Endodermal cell (in vitro differentiated cells): ENCODE results near the gene OTULIN. TPM values are rescaled to one million over a fixed set of nuclear protein-coding genes. Genes with fewer than 3 reads are reported as not detected.

Experiments used
- DNase-seq: peaks from one replicate; pipeline ENCODE4 v3.0.0-alpha.2; 2017
- H3K27ac ChIP-seq: 2 replicates; pipeline ENCODE4 v1.5.1; 2013; ENCODE audit warnings: mild to moderate bottlenecking, low read depth, low read length, moderate library complexity
- H3K27me3 ChIP-seq: 2 replicates; pipeline ENCODE4 v1.6.1; 2013; ENCODE audit warnings: mild to moderate bottlenecking, low read length, moderate library complexity; ENCODE audit not compliant: insufficient read depth, control insufficient read depth, poor library complexity, severe bottlenecking
- H3K36me3 ChIP-seq: 2 replicates; pipeline ENCODE4 v1.7.0; 2013; ENCODE audit warnings: mild to moderate bottlenecking, low read length, moderate library complexity; ENCODE audit not compliant: control insufficient read depth, insufficient read depth
- H3K4me1 ChIP-seq: one replicate; pipeline ENCODE4 v1.7.0; 2013; ENCODE audit warnings: low read length; ENCODE audit not compliant: control insufficient read depth, insufficient read depth
- H3K4me3 ChIP-seq: 2 replicates; pipeline ENCODE4 v1.5.1; 2013; ENCODE audit warnings: mild to moderate bottlenecking, low read length, moderate library complexity
- H3K9ac ChIP-seq: 2 replicates; pipeline ENCODE4 v1.6.1; 2013; ENCODE audit warnings: mild to moderate bottlenecking, low read length, moderate library complexity; ENCODE audit not compliant: poor library complexity, severe bottlenecking; ENCODE audit errors: extremely low read depth
- H3K9me3 ChIP-seq: 2 replicates; pipeline ENCODE4 v1.6.1; 2013; ENCODE audit warnings: mild to moderate bottlenecking, low read length, moderate library complexity; ENCODE audit not compliant: control insufficient read depth
- H3K27ac Mint-ChIP-seq: 2 replicates; pipeline ENCODE4 v1.8.0; 2020; ENCODE audit warnings: mixed read lengths
- H3K27me3 Mint-ChIP-seq: 2 replicates; pipeline ENCODE4 v1.8.0; 2021; ENCODE audit warnings: mild to moderate bottlenecking, mixed read lengths; ENCODE audit not compliant: insufficient read depth
- H3K36me3 Mint-ChIP-seq: 2 replicates; pipeline ENCODE4 v1.8.0; 2020; ENCODE audit warnings: low read depth, mixed read lengths
- H3K4me1 Mint-ChIP-seq: 2 replicates; pipeline ENCODE4 v1.8.0; 2020; ENCODE audit warnings: mixed read lengths
- H3K4me3 Mint-ChIP-seq: 2 replicates; pipeline ENCODE4 v1.8.0; 2020; ENCODE audit warnings: mild to moderate bottlenecking, moderate library complexity, mixed read lengths
- H3K9me3 Mint-ChIP-seq: 2 replicates; pipeline ENCODE4 v1.8.0; 2020; ENCODE audit warnings: mild to moderate bottlenecking, mixed read lengths
- WGBS, 2 experiments: methylation state at CpG; one replicate each; pipeline versions ENCODE4 v1.1.5 to v1.1.7; 2013; ENCODE audit warnings: missing lambda C conversion rate in 2 of 2, mixed read lengths in 1 of 2; ENCODE audit not compliant: insufficient coverage in 1 of 2, insufficient read length in 1 of 2; 5-methylcytosine and 5-hydroxymethylcytosine counted together
- total RNA-seq, 2 donors: library from RNA; stranded (reverse); fragmentation: NEBNext Ultra II Directional in 1 of 2; extraction: Animal tissue kit (Norgen Biotek cat#: 25700) in 1 of 2; gene quantifications; 2 replicates in 1 of 2; 3 replicates in 1 of 2; pipeline ENCODE4 v1.2.1, GENCODE V29; 2021
- TF ChIP-seq, protein P1 (sequence below): fragments of 200-600 bp; sonication (generic); conservative IDR thresholded peaks from 2 replicates; pipeline ENCODE4 v1.5.0; 2021; ENCODE audit warnings: antibody characterized with exemption, mild to moderate bottlenecking

OTULIN gene
- total RNA-seq, 2 donors from 2014 or later: 36.4 to 43.2 TPM

DNA sequence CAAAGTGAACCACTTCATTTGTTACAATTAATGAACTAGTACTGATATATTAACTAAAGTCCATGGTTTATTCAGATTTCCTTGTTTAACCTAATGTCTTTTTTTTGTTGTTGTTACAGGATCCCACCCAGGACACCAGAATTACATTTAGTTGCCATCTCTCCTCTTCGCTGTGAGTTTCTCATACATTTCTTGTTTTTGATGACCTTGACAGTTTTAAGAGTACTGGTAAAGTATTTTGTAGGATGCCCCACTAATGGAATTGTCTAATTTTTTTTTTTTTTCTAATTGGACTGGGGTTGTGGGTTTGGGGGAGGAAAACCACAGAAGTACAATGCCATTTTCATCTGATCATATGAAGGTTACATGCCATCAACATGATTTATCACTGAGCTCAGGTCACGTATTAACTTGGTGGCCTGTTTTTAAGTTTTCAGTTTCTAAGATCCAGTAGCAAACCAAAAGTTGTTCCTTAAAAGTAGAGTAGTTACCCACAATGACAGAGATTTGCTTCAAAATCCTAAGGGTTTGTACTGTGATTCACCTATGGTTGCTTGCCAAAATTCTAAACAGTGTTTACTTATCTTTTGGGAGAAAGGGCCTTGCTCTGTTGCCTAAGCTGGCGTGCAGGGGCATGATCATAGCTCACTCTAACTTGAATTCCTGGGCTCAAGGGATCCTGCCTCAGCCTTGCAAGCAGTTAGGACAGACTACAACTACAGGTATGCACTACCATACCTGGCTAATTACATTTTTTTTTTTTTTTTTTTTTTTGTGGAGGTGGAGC lies 4.5 kb upstream of the OTULIN start:
- no peaks in the 10 kb centered on the region for H3K36me3 Mint-ChIP-seq
- H3K27ac ChIP-seq: no peak overlapping the region
- 91 to 100% methylated on average over 2 to 3 of the region's 3 CpGs for WGBS, 2 experiments

DNA sequence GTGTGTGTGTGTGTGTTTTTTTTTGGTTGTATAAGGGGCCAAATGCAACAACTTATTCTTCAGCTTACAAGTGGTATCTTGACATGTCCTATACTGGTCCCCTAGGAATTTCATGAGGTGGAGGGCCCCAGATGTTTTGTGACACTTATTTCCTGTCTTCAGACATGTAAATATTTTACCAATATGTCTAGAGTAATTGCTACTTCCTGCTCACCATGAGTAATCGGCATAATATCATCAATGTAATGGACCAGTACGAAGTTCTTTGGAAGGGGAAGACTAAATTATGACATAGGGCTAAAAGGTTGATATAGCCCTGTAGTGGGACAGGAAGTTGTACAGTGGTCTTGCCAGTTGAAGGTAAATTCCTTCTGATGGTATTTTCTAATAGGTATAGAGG lies 3.7 kb upstream of the OTULIN start:
- no peaks in the 10 kb centered on the region for H3K27me3 ChIP-seq
- H3K27ac ChIP-seq: no peak overlapping the region
- Mint-ChIP-seq H3K27me3 (peaks cover 14% of the 10 kb centered on the region), H3K4me1 (peaks cover 9% of the 10 kb centered on the region), H3K36me3 (no peaks in the 10 kb centered on the region), H3K9me3 (no peaks in the 10 kb centered on the region), H3K27ac (no peak overlapping the region), H3K4me3 (no peak overlapping the region)
- H3K4me3 ChIP-seq: no peak overlapping the region
- H3K4me1 ChIP-seq: peaks cover 3% of the 10 kb centered on the region
- H3K9me3 ChIP-seq: no peaks in the 10 kb centered on the region
- 86 to 95% methylated on average over 2 of the region's 2 CpGs for WGBS, 2 experiments
- no peak overlapping the region for H3K9ac ChIP-seq
- H3K36me3 ChIP-seq: no peaks in the 10 kb centered on the region
- TF ChIP-seq, protein P1, sequence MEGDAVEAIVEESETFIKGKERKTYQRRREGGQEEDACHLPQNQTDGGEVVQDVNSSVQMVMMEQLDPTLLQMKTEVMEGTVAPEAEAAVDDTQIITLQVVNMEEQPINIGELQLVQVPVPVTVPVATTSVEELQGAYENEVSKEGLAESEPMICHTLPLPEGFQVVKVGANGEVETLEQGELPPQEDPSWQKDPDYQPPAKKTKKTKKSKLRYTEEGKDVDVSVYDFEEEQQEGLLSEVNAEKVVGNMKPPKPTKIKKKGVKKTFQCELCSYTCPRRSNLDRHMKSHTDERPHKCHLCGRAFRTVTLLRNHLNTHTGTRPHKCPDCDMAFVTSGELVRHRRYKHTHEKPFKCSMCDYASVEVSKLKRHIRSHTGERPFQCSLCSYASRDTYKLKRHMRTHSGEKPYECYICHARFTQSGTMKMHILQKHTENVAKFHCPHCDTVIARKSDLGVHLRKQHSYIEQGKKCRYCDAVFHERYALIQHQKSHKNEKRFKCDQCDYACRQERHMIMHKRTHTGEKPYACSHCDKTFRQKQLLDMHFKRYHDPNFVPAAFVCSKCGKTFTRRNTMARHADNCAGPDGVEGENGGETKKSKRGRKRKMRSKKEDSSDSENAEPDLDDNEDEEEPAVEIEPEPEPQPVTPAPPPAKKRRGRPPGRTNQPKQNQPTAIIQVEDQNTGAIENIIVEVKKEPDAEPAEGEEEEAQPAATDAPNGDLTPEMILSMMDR: no peak
- DNase-seq: no peak

More for the DNA sequence above, 4.5 kb upstream of the OTULIN start:
- Histone ChIP-seq H3K9me3 (no peaks in the 10 kb centered on the region), H3K4me3 (no peak overlapping the region), H3K9ac (no peak overlapping the region), H3K4me1 (no peaks in the 10 kb centered on the region), H3K36me3 (no peaks in the 10 kb centered on the region), H3K27me3 (no peaks in the 10 kb centered on the region)
- Mint-ChIP-seq H3K27ac (no peak overlapping the region), H3K4me3 (no peak overlapping the region), H3K4me1 (peaks cover 4% of the 10 kb centered on the region), H3K9me3 (no peaks in the 10 kb centered on the region), H3K27me3 (peaks cover 11% of the 10 kb centered on the region)
- TF ChIP-seq, protein P1: no peak
- no peak for DNase-seq

DNA sequence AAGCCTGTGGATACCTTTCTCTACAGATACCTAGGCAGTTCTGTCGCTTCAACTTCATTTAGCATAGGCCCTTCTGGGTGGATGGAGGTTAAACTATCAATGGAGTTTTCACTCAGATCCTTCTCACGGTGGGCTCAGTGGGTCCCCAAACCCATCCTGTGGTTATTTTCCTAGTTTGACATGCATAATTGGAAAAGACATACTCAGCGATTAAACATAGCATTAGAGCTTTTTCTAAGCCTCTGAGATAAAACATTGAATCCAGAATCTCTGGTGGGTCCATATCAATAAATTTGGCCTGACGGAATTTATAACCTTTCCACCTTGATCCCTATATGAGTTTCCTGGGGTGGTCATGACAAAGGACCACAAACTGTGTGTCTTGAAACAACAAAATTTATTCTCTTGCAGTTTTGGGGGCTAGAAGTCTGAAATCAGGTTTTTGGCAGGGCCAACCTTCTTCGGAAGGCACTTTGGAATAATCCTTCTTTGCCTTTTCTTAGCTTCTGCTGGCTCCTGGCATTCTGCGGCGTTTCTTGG lies 1.7 kb upstream of the OTULIN start:
- Mint-ChIP-seq H3K36me3 (no peaks in the 10 kb centered on the region), H3K27me3 (peaks cover 16% of the 10 kb centered on the region), H3K4me3 (peak overlapping the region; percentile 85), H3K27ac (no peak overlapping the region), H3K4me1 (peaks cover 19% of the 10 kb centered on the region), H3K9me3 (no peaks in the 10 kb centered on the region)
- TF ChIP-seq, protein P1: no peak
- Histone ChIP-seq H3K36me3 (no peaks in the 10 kb centered on the region), H3K27me3 (no peaks in the 10 kb centered on the region), H3K4me1 (peaks cover 9% of the 10 kb centered on the region), H3K27ac (no peak overlapping the region), H3K9me3 (no peaks in the 10 kb centered on the region), H3K4me3 (peak overlapping the region; percentile 97), H3K9ac (no peak overlapping the region)
- no peak for DNase-seq
- 94 to 99% methylated on average over 6 to 7 of the region's 7 CpGs for WGBS, 2 experiments
